Measurements from ENCODE around the gene CHCHD5. TPM values are rescaled to one million over a fixed set of nuclear protein-coding genes. Genes with fewer than 3 reads are reported as not detected.

The CHCHD5 gene
- total RNA-seq, 1 experiment from 2014 or later = 56.0 TPM

- no peaks in the 10 kb centered on the region for H3K9me3 ChIP-seq
- Mint-ChIP-seq H3K4me1 (ENCODE audit: low read depth, unreplicated experiment) (peaks cover 37% of the 10 kb centered on the region), H3K27me3 (ENCODE audit: insufficient read depth, unreplicated experiment) (no peaks in the 10 kb centered on the region), H3K27ac (ENCODE audit: unreplicated experiment) (peak overlapping the region; percentile 78), H3K4me3 (ENCODE audit: unreplicated experiment) (peak overlapping the region; percentile 49), H3K36me3 (ENCODE audit: insufficient read depth, unreplicated experiment) (peaks cover 29% of the 10 kb centered on the region), H3K9me3 (ENCODE audit: unreplicated experiment) (peaks cover 9% of the 10 kb centered on the region)
- intact Hi-C loops (cut with micrococcal nuclease; ENCODE audit: unreplicated experiment) = no loop called here
- BruUV-seq (replicated peaks) = no TSS peak
- POLR2A ChIA-PET = interaction anchor here (0.6 to 1.5 kb wide), 5 partner anchors 8 to 537 kb away, joined by 4 to 20 read pairs (median 4); partner anchors contain the start of gene SLC20A1
- H3K36me3 ChIP-seq (ENCODE audit: control insufficient read depth, insufficient read depth, low read length) = peaks cover 2% of the 10 kb centered on the region; the same call in 1 of the 2 replicates
- no peak for TF ChIP-seq CTCF (IDR thresholded peaks at IDR 0.05; ENCODE audit: insufficient read depth in 1 of 2, low read depth in 1 of 2, low read length in 1 of 2, severe bottlenecking in 1 of 2, unreplicated experiment in 1 of 2)
- peak; percentile 91 to 96 for DNase-seq
- CTCF ChIA-PET = interaction anchor here (1.2 to 1.3 kb wide), 3 partner anchors 9 to 135 kb away, joined by 4 to 10 read pairs (median 5); partner anchors contain the start of gene SLC20A1
- H3K4me1 ChIP-seq = peaks cover 28% of the 10 kb centered on the region
- H3K4me3 ChIP-seq (ENCODE audit: low read depth, low read length) = no peak overlapping the region
- no peaks in the 10 kb centered on the region for H3K27me3 ChIP-seq (replicated peaks; ENCODE audit: control insufficient read depth, insufficient read depth, low read length)
These were observed 7.0 kb downstream of the CHCHD5 start for GRCh38 chr2:112591413-112591812.

GRCh38 chr2:112593736-112594135, 9.3 kb downstream of the CHCHD5 start:
- DNase-seq = no peak
- no peaks in the 10 kb centered on the region for H3K27me3 Mint-ChIP-seq (ENCODE audit: insufficient read depth, unreplicated experiment)
- H3K36me3 Mint-ChIP-seq (ENCODE audit: insufficient read depth, unreplicated experiment) = peaks cover 21% of the 10 kb centered on the region
- H3K4me1 Mint-ChIP-seq (ENCODE audit: low read depth, unreplicated experiment) = peaks cover 37% of the 10 kb centered on the region
- no peaks in the 10 kb centered on the region for H3K36me3 ChIP-seq (ENCODE audit: control insufficient read depth, insufficient read depth, low read length)
- H3K27ac Mint-ChIP-seq (ENCODE audit: unreplicated experiment) = peak overlapping the region; percentile 78
- H3K27me3 ChIP-seq (replicated peaks; ENCODE audit: control insufficient read depth, insufficient read depth, low read length) = no peaks in the 10 kb centered on the region
- H3K4me3 ChIP-seq (ENCODE audit: low read depth, low read length) = no peak overlapping the region
- H3K4me1 ChIP-seq = peaks cover 28% of the 10 kb centered on the region
- intact Hi-C loops (cut with micrococcal nuclease; ENCODE audit: unreplicated experiment) = no loop called here
- H3K9me3 Mint-ChIP-seq (ENCODE audit: unreplicated experiment) = peaks cover 9% of the 10 kb centered on the region
- 0 out of 2 replicates have a peak, but pooled peaks cover 3% of the 10 kb centered on the region for H3K9me3 ChIP-seq
- ChIA-PET POLR2A (interaction anchor here (0.6 kb wide), 1 partner anchor 97 kb away, joined by 6 read pairs; no protein-coding TSS in a partner anchor), CTCF (no interaction called here)
- H3K4me3 Mint-ChIP-seq (ENCODE audit: unreplicated experiment) = no peak overlapping the region
- BruUV-seq (replicated peaks) = no TSS peak
- TF ChIP-seq CTCF (IDR thresholded peaks at IDR 0.05; ENCODE audit: insufficient read depth in 1 of 2, low read depth in 1 of 2, low read length in 1 of 2, severe bottlenecking in 1 of 2, unreplicated experiment in 1 of 2) = no peak

- TF ChIP-seq CTCF (IDR thresholded peaks at IDR 0.05; ENCODE audit: insufficient read depth in 1 of 2, low read depth in 1 of 2, low read length in 1 of 2, severe bottlenecking in 1 of 2, unreplicated experiment in 1 of 2) = no peak
- Histone ChIP-seq H3K27me3 (replicated peaks; ENCODE audit: control insufficient read depth, insufficient read depth, low read length) (no peaks in the 10 kb centered on the region), H3K9me3 (0 out of 2 replicates have a peak, but pooled peaks cover 3% of the 10 kb centered on the region), H3K4me3 (ENCODE audit: low read depth, low read length) (no peak overlapping the region), H3K36me3 (ENCODE audit: control insufficient read depth, insufficient read depth, low read length) (no peaks in the 10 kb centered on the region), H3K4me1 (peaks cover 8% of the 10 kb centered on the region)
- H3K27ac Mint-ChIP-seq (ENCODE audit: unreplicated experiment) = no peak overlapping the region
- H3K4me3 Mint-ChIP-seq (ENCODE audit: unreplicated experiment) = no peak overlapping the region
- H3K36me3 Mint-ChIP-seq (ENCODE audit: insufficient read depth, unreplicated experiment) = peaks cover 6% of the 10 kb centered on the region
- peak in 1 of 2 experiments; percentile 13 for DNase-seq
- H3K4me1 Mint-ChIP-seq (ENCODE audit: low read depth, unreplicated experiment) = peaks cover 26% of the 10 kb centered on the region
- no TSS peak for BruUV-seq (replicated peaks)
- intact Hi-C loops (cut with micrococcal nuclease; ENCODE audit: unreplicated experiment) = no loop called here
- ChIA-PET CTCF (interaction anchor here (0.7 kb wide), 1 partner anchor 91 kb away, joined by 3 read pairs; no protein-coding TSS in a partner anchor), POLR2A (no interaction called here)
- H3K27me3 Mint-ChIP-seq (ENCODE audit: insufficient read depth, unreplicated experiment) = no peaks in the 10 kb centered on the region
- H3K9me3 Mint-ChIP-seq (ENCODE audit: unreplicated experiment) = peaks cover 9% of the 10 kb centered on the region
These were observed 13.3 kb downstream of the CHCHD5 start for GRCh38 chr2:112597537-112598322.

Measured in Caco-2 (cell line).